HG03558 (cell line): Measurements from ENCODE around the gene GALK1.
"Not testable (repeated sequence)": the region's sequence is repeated elsewhere in the genome, so short reads cannot be mapped to it uniquely, and the experiment has no call there.

Experiments used
- ATAC-seq: cut with Tn5 transposase; IDR thresholded peaks from one replicate; pipeline ENCODE4 v1.9.1; 2021; ENCODE audit warnings: moderate number of reproducible peaks; ENCODE audit not compliant: unreplicated experiment; ENCODE audit errors: extremely low read depth

GALK1 gene

DNA sequence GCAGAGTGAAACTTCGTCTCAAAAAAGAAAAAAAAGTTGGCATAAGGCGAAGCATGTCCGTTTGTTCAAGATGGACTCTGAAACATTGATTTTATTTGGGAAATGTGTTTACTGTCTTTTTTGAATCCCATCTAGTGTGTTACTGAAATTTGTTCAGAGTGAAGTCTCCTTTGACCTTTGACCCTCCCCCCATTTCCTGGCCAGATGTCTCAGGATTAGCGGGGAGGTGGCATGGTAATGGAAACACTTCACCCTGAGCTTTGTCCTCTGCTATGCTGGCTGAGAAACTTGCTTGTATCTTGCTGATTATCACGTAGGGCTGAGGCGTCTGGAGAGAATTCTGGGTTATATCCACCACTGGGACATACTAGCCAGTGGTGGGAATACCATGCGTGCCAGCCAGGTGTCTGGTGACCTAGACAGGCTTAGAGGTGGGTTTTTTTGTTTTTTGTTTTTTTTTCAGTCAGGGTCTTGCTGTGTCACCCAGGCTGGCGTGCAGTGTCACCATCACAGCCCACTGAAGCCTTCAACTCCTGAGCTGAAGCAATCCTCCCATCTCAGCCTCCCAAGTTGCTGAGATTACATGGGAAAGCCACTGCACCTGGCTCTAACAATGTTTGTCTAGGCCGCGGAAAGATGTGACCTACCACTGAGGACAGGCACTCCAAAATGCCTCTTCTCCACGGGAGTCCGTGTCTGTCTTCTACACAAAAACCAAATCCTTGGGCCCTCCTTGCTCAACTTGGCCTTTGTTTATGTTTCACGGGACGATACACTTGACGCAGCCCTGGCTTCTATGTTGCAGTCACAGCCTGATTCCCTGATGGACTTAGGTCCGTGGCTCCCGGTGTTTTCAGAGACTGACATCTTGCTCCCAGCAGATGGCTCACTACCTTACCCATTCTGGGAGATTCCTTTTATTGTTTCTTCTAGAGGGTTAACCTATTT, 6.6 kb upstream of the GALK1 start:
- no peak for ATAC-seq

DNA sequence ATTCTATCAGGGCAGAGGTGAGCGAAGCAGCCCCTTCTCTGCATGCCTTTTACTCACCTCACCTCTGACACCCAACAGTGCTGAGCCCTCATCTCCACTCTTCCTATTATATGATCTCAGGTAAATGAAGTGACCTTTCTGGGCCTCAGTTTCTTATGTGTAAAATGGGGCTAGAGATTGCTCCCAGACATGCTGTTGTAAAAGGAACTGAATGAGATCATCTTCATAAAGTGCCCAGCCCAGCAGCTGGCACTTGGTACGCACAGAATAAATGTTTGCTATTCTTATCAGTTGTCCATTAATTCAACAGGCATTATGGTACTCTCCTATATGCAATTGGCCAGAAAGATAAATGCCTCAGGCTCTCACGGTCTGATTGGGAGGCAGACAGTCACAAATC, 4.5 kb upstream of the GALK1 start:
- ATAC-seq: no peak

DNA sequence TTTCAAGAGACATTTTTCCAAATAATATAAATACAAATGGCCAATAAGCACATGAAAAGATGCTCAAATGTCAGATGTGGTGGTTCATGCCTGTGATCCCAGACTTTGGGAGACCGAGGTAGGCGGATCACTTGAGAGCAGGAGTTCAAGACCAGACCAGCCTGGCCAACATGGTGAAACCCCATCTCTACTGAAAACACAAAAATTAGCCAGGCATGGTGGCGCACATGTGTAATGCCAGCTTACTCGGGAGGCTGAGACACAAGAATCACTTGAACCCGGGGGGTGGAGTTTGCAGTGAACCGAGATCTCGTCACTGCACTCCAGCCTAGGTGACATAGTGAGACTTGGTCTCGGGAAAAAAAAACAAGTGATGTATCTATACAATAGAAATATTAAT, 2.9 kb upstream of the GALK1 start:
- ATAC-seq: no peak

DNA sequence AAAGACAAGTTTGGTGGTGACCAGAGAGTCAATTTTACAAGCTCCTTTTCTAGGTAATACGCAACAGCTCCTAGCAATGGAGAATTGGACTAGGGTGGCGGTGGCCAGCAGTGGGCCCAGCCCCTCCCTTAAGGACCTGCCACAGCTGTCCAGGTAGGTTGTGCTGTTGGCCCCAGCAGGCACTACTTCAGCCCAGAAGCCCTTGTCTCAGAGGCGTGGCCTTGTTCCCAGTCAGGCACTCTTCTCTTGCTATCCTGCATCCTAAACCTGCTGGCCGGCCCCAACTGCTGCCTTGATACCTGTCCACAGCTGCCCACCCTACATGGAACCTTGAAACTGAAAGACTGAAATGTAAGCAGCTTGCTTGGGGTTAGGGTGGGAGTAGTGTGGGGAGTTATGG, 989 bp upstream of the GALK1 start:
- no peak for ATAC-seq

- no peak for ATAC-seq
Measured at GRCh38 chr17:75764417-75764710, 628 bp downstream of the GALK1 start.

- ATAC-seq: no peak
Measured at GRCh38 chr17:75763613-75764416, 1.2 kb downstream of the GALK1 start.

DNA sequence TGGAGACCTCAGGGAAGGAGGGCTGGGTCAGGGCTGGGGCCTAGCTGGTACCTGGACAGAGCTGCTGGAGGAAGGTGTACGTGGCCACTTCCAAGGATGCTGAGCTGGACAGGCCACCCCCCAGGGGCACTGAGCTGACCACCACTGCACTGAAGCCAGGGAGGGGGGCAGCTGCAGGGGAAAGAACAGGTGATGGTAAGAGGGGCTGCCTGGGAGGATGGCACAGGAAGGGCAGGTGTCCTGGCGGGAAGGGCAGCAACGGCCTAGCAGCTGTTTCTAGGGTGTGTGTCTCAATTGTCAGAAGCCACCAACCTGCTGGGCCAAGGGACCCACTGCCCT, 1.8 kb downstream of the GALK1 start:
- no peak for ATAC-seq

DNA sequence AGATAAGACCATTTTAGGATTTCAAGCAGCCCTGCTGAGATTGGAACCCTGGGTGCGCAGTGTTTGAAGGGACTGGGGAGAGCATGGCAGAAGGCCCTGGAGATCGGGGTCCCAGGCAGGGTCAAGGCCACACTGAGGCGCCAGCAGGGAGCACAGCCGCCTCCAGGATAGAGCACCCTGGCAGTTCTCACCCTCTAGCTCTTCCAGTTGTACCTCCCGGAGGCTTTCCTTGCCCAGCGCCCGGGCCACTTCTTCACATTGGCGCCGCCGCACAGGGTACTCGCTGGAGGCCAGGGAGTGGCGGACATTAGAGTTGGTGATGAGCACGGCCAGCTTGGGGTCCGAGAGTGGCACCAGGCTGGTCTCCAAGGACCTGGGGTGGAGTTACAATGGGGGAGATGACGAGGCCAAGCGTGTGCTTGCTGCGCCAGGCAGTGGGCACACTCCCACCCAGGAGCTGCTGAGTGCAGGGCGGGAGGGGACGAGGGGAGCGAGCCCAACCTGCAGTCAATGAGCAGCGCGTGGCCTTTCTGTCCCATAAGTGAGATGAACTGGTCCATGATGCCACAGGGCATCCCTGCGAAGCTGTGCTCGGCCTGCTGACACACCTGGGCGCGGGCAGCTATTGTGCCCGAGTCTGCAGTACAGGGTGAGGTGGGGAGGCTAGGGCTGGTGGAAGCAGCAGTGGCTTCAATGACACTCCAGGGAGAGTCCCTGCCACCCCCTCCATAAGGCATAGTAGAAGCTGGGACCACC, 2.3 kb downstream of the GALK1 start:
- no peak for ATAC-seq

- ATAC-seq: not testable (repeated sequence)
Measured at GRCh38 chr17:75759978-75760640, 4.9 kb downstream of the GALK1 start.

GRCh38 chr17:75759457-75759856, 5.5 kb downstream of the GALK1 start:
- no peak for ATAC-seq

DNA sequence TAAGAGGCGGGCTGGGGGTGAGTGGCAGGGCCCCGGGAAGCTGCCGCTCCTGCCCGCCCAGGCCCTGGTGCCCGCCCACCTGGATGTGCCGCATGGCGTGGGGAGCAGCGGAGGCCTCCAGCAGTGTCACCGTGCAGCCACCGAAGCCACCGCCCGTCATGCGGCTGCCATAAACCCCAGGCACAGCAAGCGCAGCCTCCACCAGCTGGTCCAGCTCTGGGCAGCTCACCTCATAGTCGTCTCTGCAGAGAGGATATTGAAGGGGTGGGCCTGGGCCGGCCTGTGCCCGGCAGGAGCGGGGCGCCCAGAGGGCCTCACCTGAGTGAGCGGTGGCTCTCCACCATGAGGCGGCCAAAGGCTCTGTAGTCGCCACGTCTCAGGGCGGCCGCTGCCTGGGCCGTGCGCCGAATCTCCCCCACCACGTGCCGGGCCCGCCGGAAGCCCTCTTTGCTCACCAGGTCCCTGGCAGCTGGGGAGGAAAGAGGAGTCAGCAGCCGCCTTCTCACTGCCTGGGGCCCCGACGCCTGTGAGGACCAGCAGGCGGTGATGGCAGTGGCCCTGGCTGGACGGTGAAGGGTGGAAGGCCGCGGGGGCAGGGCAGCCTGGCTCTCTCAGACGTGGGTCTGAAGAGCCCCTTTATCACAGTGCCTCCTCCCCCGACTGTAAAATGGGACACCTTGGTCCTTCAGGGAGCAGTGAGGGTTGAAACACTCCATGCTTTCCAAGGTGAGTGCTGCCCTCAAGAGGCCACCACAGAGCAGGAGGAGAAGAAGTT, 6.7 kb downstream of the GALK1 start:
- ATAC-seq: no peak

- ATAC-seq: no peak
Measured at GRCh38 chr17:75757086-75757681, 7.8 kb downstream of the GALK1 start.

- ATAC-seq: no peak
Measured at GRCh38 chr17:75756451-75757085, 8.4 kb downstream of the GALK1 start.

DNA sequence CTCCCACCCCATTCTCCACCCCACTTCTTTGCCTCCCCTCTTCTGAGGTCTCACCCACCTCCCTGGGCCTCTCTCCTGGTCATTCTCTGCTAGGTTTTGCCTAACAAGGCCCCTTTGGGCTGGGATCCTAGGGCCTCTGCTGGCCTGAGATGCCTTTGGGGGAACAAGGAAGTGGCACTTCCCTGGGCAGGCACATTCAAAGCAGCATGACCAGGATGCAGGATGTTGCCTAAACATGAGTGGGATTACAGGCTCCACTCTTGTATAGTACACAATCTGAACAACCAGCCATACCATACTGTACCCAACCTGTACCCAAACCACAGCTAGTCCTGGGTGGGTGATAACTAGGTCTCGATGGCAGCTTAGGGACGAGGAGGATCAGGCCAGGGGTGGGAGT, 9.0 kb downstream of the GALK1 start:
- no peak for ATAC-seq

DNA sequence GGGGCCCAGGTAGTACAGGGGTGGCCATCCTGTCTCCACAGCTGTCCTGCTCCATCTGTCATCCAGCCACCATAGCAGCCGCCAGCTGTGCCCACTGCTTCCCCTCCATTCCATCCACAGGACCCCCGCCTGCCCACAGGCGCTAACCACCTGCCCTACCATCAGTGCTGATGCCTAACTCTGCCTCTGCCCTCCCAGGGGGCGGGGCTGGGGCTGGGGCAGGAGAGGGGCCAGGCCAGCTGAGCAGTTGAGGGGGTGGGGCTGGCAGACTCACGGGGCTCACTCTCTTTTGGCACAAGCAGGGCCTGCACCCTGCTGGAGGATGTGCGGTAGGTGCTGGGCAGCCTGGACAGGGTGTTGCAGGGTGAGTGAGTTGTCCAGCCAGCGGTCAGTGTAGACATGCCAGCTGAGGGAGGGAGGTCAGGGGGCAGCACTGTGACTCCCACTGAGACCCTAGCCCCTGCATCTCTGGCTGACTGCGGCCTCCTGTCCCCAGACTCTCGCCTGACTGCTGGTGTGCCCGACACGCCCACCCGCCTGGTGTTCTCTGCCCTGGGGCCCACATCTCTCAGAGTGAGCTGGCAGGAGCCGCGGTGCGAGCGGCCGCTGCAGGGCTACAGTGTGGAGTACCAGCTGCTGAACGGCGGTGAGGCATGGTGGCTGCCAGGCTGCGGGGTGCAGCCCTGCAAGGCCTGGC, 9.6 kb downstream of the GALK1 start:
- no peak for ATAC-seq

GRCh38 chr17:75754378-75755204, 10.4 kb downstream of the GALK1 start:
- ATAC-seq: no peak
